Vagina (tissue), 2 donors: Measurements from ENCODE around the gene STK11. TPM values are rescaled to one million over a fixed set of nuclear protein-coding genes. Genes with fewer than 3 reads are reported as not detected.

Experiments used
- DNase-seq, 2 donors: peaks; one replicate each; pipeline ENCODE4 v3.0.0-alpha.2; 2017; ENCODE audit errors: extremely low spot score in 2 of 2
- H3K27ac ChIP-seq: fragments of 200-600 bp; sonication (generic); one replicate; pipeline ENCODE4 v1.5.1; 2019
- H3K27me3 ChIP-seq: fragments of 200-600 bp; sonication (generic); one replicate; pipeline ENCODE4 v1.5.1; 2019
- H3K36me3 ChIP-seq, 2 donors: fragments of 200-600 bp; sonication (generic); one replicate each; pipeline ENCODE4 v1.5.1; 2017 to 2019
- H3K4me1 ChIP-seq: fragments of 200-600 bp; sonication (generic); one replicate; pipeline ENCODE4 v1.5.1; 2019
- H3K4me3 ChIP-seq, 2 donors: fragments of 200-600 bp; sonication (generic); 1 replicate in 1 of 2; 2 replicates in 1 of 2; pipeline ENCODE4 v1.5.1; 2016 to 2019
- H3K9me3 ChIP-seq: fragments of 200-600 bp; sonication (generic); one replicate; pipeline ENCODE4 v1.5.1; 2019
- CTCF ChIP-seq, 3 experiments: fragments of 450-650 bp in 2 of 3; fragments of 200-600 bp in 1 of 3; sonication (generic) in 1 of 3; IDR thresholded peaks; one replicate each; pipeline ENCODE4 v1.5.1; 2017 to 2019; ENCODE audit warnings: antibody characterized with exemption in 3 of 3, mild to moderate bottlenecking in 2 of 3, moderate library complexity in 2 of 3
- POLR2A ChIP-seq, 2 donors: fragments of 450-650 bp; IDR thresholded peaks; one replicate each; pipeline ENCODE4 v1.6.1; 2017; ENCODE audit warnings: antibody characterized with exemption in 2 of 2, mild to moderate bottlenecking in 2 of 2, moderate library complexity in 2 of 2
- POLR2AphosphoS5 ChIP-seq, 2 donors: sonication (generic); formaldehyde crosslinking; IDR thresholded peaks; one replicate each; pipeline ENCODE4 v1.9.0; 2017; ENCODE audit warnings: antibody characterized with exemption in 2 of 2, mild to moderate bottlenecking in 2 of 2, low read depth in 1 of 2; ENCODE audit not compliant: insufficient read depth in 1 of 2
- intact Hi-C: fragments of 100-400 bp; cut with DNase I; formaldehyde crosslinking; loops from one replicate; pipeline ENCODE4 v1.15.1; 2023
- total RNA-seq: library from RNA; depleted of rRNA; stranded (reverse); fragments of >200 nt; gene quantifications from one replicate; pipeline ENCODE4 v1.2.3, GENCODE V29; 2016

The STK11 gene
- total RNA-seq, 1 donor from 2014 or later = 54.5 TPM

- peak in 1 of 2 donors; percentile 74 for TF ChIP-seq POLR2AphosphoS5 (IDR thresholded peaks at IDR 0.05; ENCODE audit: insufficient read depth in 1 of 2, low read depth in 1 of 2)
- no peak for TF ChIP-seq POLR2A (IDR thresholded peaks at IDR 0.05)
- no peak for TF ChIP-seq CTCF (IDR thresholded peaks at IDR 0.05)
- Histone ChIP-seq H3K27ac (peak overlapping the region; percentile 100), H3K27me3 (no peaks in the 10 kb centered on the region), H3K4me3 (peak overlapping the region; percentile 79 to 85), H3K36me3 (peaks cover 0 to 47% of the 10 kb centered on the region in 2 donors), H3K4me1 (peaks cover 65% of the 10 kb centered on the region), H3K9me3 (no peaks in the 10 kb centered on the region)
- no peak for DNase-seq
- intact Hi-C loops = no loop called here
Measured at GRCh38 chr19:1253514-1254080, 48.0 kb downstream of the STK11 start.

GRCh38 chr19:1254081-1254527 lies 48.5 kb downstream of the STK11 start:
- H3K36me3 ChIP-seq = peaks cover 0 to 47% of the 10 kb centered on the region in 2 donors
- peak overlapping the region; percentile 100 for H3K27ac ChIP-seq
- TF ChIP-seq POLR2AphosphoS5 (IDR thresholded peaks at IDR 0.05; ENCODE audit: insufficient read depth in 1 of 2, low read depth in 1 of 2) = no peak
- no peak for TF ChIP-seq CTCF (IDR thresholded peaks at IDR 0.05)
- no peak for TF ChIP-seq POLR2A (IDR thresholded peaks at IDR 0.05)
- no peaks in the 10 kb centered on the region for H3K27me3 ChIP-seq
- no peaks in the 10 kb centered on the region for H3K9me3 ChIP-seq
- no peak for DNase-seq
- H3K4me3 ChIP-seq = peak overlapping the region; percentile 79 to 85
- intact Hi-C loops = no loop called here
- H3K4me1 ChIP-seq = peaks cover 70% of the 10 kb centered on the region

- intact Hi-C loops = no loop called here
- Histone ChIP-seq H3K27ac (peak overlapping the region; percentile 100), H3K27me3 (no peaks in the 10 kb centered on the region), H3K4me3 (peak overlapping the region in 1 of 2 donors; percentile 85), H3K9me3 (no peaks in the 10 kb centered on the region), H3K4me1 (peaks cover 75% of the 10 kb centered on the region), H3K36me3 (peaks cover 0 to 47% of the 10 kb centered on the region in 2 donors)
- DNase-seq = no peak
- TF ChIP-seq POLR2AphosphoS5 (IDR thresholded peaks at IDR 0.05; ENCODE audit: insufficient read depth in 1 of 2, low read depth in 1 of 2) = no peak
- TF ChIP-seq CTCF (IDR thresholded peaks at IDR 0.05) = no peak
- no peak for TF ChIP-seq POLR2A (IDR thresholded peaks at IDR 0.05)
Measured at GRCh38 chr19:1254530-1255185, 49.1 kb downstream of the STK11 start.

- no peak overlapping the region for H3K4me3 ChIP-seq
- H3K9me3 ChIP-seq = no peaks in the 10 kb centered on the region
- no peak for TF ChIP-seq POLR2A (IDR thresholded peaks at IDR 0.05)
- TF ChIP-seq POLR2AphosphoS5 (IDR thresholded peaks at IDR 0.05; ENCODE audit: insufficient read depth in 1 of 2, low read depth in 1 of 2) = peak in 1 of 2 donors; percentile 31
- peaks cover 0 to 47% of the 10 kb centered on the region in 2 donors for H3K36me3 ChIP-seq
- no peak for DNase-seq
- H3K4me1 ChIP-seq = peaks cover 83% of the 10 kb centered on the region
- intact Hi-C loops = no loop called here
- H3K27me3 ChIP-seq = no peaks in the 10 kb centered on the region
- peak overlapping the region; percentile 100 for H3K27ac ChIP-seq
Measured at GRCh38 chr19:1255186-1256161, 49.9 kb downstream of the STK11 start.
